GM18505 (cell line): ENCODE measurements around the gene FGFR2.
"Not testable (repeated sequence)": the region's sequence is repeated elsewhere in the genome, so short reads cannot be mapped to it uniquely, and the experiment has no call there.

Experiments
- ATAC-seq: cut with Tn5 transposase; IDR thresholded peaks from one replicate; pipeline ENCODE4 v1.9.1; 2021; ENCODE audit not compliant: unreplicated experiment
- POLR2A ChIP-seq: IDR thresholded peaks from 4 replicates; pipeline ENCODE4 v1.6.1; 2011; ENCODE audit warnings: borderline replicate concordance; ENCODE audit not compliant: insufficient read depth, insufficient read length; ENCODE audit errors: extremely low read depth

The FGFR2 gene

GRCh38 chr10:121570315-121570714 is 27.9 kb downstream of the FGFR2 start:
- no peak for ATAC-seq

DNA sequence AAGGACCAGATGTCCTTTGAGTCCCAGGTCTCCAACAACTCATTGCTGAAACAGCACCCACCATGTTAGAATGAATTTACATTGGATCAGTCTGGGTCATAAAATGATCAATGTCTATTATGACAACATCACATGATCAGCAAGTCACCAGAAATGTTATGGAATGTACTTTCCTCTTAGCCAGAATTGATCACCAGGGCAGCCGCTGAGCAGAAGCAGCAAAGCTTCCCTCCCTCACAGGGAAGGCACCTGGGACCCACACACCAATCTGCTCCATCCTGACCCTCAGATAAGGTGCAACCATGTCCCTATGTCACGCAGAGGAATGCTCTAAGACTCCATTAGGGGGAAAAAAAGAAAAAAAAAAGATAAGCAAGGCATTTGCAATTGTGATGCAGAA is 30.0 kb downstream of the FGFR2 start:
- ATAC-seq = no peak
- TF ChIP-seq POLR2A = no peak

More at GRCh38 chr10:121570315-121570714, 27.9 kb downstream of the FGFR2 start:
- TF ChIP-seq POLR2A = no peak

DNA sequence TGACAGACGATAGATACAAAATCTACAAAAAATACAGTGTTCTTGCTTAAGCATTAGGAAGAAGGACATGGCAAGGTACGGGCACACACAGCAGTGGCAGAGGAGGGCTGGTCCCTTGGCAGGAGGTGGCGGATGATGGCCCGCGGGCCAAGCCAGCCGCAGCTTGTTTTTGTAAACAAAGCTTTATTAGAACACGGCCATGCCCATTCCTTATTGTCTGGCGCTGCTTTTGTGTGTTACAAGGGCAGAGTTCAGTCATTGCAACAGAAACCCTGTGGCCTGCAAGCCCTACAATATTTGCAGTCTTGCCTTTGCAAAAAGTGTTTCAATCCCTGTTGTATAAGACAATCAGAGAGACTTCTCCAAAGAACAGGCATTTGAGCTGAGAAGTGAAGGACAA is 30.7 kb downstream of the FGFR2 start:
- TF ChIP-seq POLR2A = no peak
- ATAC-seq = no peak

GRCh38 chr10:121566755-121567154 is 31.5 kb downstream of the FGFR2 start:
- TF ChIP-seq POLR2A = no peak
- ATAC-seq = no peak

DNA sequence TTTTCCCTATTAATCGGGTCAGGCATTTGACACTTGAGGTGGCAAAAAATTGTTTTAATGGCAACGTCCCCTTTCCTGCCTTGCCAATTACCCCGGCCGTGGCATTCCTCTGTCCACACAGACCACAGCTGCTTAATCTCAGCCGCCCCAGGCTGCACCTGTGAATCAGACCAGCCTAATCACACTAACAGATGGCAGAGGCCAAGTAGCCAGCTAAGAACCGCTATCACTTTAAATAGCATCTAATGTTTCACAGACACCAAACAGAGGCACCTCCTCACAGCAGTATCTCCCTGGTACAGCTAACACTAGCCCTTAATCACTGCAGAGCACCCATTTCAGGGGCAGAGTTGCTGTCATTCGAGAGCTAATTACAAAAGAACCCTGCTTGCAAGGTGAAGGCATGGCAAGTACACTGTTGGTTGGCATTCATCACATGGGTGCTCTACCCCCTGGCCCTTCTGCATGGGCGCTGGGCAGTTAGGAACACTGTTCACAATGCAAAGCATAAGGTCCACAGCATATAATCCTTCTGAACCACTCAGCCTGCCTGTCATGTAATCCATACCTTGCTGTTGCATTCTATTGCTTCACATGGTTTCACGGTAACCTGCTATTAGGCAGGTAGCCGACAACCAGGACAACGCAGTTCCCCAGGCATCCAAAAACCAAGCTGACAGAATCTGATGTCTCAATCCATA is 38.8 kb downstream of the FGFR2 start:
- no peak for ATAC-seq
- TF ChIP-seq POLR2A = no peak

DNA sequence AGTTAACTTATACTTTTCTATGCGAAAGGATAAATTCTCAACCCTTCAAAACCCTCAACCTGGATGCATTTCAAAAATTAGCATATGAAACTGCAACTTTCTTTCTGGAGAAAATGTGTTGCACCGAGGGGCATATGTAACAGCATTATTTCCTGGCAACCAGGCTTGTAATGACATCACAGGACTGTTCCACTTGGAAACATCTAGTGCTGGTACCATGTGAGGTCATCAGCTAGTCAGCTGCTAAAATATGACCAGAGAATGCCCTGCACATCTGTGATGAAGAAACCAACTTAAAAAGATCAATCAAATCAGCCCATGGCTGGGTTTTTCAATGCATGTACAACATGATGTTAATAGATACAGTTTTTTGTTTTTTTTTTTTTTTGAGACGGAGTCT is 40.0 kb downstream of the FGFR2 start:
- TF ChIP-seq POLR2A = no peak
- no peak for ATAC-seq

GRCh38 chr10:121556918-121557573 is 41.2 kb downstream of the FGFR2 start:
- no peak for ATAC-seq

GRCh38 chr10:121556455-121556854 is 41.8 kb downstream of the FGFR2 start:
- no peak for TF ChIP-seq POLR2A
- no peak for ATAC-seq

More at GRCh38 chr10:121556918-121557573, 41.2 kb downstream of the FGFR2 start:
- TF ChIP-seq POLR2A = no peak

DNA sequence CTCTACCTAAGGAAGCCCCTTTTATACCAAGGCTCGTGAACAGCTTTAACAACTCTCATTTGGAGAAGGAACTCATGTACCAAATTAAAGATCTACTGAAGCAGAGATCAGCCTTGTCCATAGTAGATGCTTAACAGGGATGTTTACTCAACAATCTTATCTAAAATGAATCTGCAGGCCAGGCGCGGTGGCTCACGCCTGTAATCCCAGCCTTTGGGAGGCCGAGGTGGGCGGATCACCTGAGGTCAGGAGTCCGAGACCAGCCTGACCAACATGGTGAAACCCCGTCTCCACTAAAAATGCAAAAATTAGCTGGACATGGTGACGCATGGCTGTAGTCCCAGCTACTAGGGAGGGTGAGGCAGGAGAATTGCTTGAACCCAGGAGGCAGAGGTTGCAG is 43.3 kb downstream of the FGFR2 start:
- not testable (repeated sequence) for ATAC-seq

DNA sequence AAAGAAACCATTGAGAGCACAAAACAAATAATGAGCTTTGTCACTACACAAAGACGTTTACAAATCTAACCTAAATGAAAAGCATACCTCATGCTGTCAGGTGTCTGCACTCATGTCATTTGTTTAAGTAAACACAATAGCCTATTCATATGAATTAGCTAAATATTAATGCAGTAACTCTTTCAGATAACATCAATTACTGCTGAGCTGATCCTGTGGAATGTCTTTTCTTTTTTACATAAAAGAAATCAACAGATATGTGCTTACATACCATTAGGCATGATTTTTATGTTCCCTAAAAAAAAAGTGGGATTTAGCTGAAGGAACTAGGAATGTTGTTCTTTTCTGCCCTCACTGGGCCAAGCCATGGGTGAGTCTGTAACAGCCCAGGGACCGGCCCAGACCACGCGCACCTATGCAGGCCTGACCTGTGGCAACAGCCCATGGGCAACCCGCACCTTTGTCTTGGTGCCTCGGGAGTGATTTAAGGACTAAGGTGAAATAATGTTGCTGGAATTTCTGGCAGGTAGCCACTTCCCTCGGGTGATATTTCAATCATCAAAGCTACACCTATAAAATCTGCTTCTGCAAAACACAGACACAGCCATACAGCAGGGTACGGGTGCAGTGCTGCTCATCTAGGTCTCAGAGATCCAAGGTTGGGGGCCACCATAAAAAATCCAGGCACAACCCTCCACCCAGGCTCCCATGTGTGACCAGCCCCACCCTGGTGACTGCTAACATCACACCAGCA is 44.6 kb downstream of the FGFR2 start:
- ATAC-seq = no peak

DNA sequence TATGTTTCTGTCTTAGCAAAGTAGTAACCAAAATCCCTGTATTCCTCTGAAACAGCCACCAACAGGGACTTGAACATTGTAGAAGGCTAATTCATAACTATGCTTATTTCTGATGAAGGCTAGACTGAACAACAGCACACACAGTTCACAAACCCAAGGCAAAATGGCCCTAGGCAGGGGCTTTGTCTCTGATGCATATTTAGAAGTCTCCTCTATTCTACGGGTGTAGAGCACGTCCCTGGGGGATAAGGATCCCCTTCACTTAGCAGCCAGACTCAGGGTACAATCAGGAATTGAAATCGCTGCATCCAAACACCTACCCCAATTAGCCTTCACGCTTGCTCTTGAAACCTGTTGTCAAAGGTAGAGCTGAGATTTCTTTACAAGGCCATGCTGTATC is 45.5 kb downstream of the FGFR2 start:
- no peak for ATAC-seq
- no peak for TF ChIP-seq POLR2A

More for the DNA sequence above, 44.6 kb downstream of the FGFR2 start:
- no peak for TF ChIP-seq POLR2A

GRCh38 chr10:121551210-121551885 is 46.9 kb downstream of the FGFR2 start:
- no peak for TF ChIP-seq POLR2A
- ATAC-seq = no peak

DNA sequence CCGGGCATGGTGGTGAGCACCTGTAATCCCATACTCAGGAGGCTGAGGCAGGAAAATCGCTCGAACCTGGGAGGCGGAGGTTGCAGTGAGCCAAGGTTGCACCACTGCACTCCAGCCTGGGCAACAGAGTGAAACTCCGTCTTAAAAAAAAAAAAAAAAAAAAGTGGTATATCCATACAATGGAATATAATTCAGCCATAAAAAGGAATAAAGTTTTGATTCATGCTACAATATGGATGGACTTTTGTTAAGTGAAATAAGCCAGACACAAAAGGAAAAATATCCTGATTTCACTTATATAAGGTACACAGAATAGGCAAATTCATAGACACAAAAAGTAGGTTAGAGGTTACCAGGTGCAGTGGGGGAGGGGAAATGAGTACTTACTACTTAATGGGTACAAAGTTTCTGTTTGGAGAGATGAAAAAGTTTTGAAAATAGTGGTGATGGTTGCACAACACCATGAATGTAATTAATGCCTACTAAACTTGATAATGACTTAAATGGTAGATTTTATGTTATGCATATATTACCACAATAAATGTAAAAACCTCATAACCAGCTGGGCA is 53.9 kb downstream of the FGFR2 start:
- no peak for TF ChIP-seq POLR2A

More for the DNA sequence above, 53.9 kb downstream of the FGFR2 start:
- ATAC-seq = no peak
